ENCODE data around the gene HSD3B7.
"Not testable (repeated sequence)": the region's sequence is repeated elsewhere in the genome, so short reads cannot be mapped to it uniquely, and the experiment has no call there.

HSD3B7 gene

DNA sequence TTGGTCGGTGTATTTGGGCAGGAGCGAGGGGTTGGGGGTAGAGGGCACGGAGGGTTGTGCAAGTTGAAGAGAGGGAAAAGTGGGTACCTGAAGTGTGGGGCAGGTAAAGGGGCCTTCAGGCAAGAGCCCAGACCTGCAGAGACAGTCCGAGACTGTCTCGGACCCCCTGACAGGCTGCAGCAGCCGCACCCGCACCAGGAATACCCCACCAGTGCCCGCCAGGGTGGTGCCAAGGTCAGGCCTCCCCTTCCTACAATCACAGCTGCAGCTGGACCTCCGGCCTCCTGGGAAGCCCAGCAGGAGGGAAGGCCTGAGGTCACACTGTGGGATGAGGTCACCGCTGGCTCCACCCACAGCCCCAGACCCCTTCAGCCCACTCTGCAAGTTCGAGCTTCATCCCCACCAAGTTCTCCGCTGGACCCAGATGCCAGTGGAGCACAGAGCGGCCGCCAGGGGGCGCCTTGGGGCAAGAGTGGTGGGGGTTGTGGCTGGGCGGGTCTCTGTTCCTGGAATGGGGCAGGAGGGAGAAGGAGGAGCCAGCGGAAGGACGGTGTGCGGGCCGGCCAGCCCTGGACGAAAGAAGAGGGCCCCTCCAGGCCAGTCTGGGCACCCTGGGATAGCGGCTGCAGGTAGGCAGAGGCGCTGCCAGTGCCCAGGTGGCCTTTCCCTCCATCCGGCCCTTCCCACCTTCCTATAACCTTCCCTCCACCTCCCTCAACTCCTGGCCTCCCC, at the start of gene HSD3B7:
HSD3B7 (plus strand) TSS at position 539 of the 732 bp plus-strand sequence. CDS start 452 bp downstream, outside the sequence.
- peak; percentile 73 to 74 for DNase-seq

DNA sequence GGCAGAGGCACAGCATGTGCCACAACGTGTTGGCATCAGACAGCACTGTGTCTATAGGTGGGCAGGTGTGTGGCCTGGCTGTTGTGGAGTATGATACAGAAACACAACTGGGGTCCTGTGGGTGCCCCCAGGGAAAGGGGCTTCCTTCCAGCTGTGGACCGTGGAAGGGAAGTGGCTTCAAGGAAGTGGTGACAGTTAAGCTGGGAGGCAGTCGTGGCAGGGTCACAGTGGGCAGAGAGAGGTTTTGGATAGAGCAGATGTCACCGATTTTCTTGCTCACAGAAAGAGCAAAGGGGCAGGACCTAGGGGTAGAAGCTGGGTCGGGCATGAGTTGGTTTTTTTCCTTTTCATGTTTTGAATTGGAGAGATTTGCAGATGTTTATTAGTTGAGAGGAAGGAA, 47.3 kb upstream of the HSD3B7 start:
- no peak for DNase-seq

DNA sequence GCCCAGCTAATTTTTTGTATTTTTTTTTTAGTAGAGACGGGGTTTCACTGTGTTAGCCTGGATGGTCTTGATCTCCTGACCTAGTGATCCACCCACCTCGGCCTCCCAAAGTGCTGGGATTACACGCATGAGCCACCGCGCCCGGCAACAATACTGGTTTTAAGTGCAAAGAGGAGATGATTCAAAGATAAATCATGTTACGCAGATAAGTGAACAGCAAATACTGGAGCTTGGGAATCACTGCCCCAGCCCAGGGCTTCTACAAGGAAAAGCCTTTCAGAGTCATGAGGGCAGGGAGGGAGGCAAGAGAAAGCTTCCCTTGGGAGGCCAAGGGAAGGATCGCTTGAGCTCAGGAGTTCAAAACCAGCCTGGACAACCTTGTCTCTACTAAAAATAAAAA, 45.4 kb upstream of the HSD3B7 start:
- not testable (repeated sequence) for DNase-seq

DNA sequence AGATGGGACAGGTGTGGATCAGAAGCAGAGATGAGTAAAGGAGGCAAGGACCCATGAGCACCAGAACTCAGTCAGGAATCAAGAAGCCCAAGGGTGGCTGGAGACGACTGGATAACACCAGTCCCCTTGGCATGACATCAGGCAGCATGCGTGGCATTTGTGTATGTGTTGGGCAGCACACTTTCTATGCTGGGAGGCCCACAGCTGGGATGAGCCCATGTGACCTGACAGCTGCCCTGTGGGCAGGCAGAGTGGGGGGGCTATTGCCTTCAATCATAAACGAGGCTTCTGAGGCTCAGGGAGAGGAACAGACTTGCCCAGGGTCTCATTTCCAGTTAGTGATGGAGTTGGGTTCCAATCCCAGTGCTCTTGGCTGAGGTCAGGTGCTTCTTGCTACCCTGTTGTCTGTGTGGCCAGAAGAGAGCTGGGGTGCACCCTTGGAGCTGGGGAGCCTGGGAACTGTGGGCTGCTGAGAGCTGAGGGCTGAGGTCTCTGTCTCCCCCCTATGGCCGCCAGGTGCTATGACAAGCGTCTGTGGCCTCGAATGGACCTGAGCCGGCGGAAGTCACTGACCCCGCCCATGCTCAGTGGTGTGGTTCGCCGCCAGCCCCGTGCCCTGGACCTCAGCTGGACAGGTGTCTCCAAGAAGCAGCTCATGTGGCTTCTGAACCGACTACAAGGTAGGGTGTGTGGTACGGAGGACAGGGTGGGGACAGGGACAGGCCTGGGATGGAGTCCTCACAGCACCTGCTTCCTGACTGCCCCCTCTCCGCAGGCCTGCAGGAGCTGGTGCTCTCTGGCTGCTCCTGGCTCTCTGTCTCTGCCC, 43.2 kb upstream of the HSD3B7 start:
- peak; percentile 75 to 80 for DNase-seq

DNA sequence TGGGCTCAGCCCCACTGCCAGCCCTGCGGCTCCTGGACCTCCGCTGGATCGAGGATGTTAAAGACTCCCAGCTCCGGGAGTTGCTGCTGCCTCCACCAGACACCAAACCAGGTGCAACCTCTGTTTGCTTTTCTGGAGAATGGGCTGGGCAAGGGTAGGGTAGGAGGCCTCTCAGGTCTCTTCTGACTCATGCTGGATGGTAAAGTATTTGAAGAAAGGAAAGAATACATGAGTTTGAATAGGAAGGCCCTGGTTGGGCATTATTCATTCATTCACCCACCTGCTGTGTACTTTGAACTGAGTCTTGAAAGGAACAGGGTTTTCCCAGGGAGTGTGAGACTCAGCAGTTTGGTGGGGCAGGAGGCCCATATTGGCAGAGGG, 42.6 kb upstream of the HSD3B7 start:
- DNase-seq = no peak

DNA sequence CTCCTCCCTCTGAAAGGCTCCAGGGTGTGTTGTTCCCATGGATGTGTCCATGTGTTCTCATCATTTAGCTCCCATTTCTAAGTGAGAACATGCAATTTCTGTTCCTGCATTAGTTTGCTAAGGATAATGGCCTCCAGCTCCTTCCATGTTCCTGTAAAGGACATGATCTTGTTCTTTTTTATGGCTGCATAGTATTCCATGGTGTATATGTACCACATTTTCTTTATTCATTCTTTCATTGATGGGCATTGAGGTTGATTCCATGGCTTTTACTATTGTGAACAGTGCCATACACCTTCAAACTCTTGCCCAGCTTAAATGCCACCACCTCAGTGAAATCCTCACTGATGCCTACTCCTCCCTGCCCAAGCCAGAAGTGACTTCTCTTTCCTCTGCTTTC, 40.7 kb upstream of the HSD3B7 start:
- no peak for DNase-seq

DNA sequence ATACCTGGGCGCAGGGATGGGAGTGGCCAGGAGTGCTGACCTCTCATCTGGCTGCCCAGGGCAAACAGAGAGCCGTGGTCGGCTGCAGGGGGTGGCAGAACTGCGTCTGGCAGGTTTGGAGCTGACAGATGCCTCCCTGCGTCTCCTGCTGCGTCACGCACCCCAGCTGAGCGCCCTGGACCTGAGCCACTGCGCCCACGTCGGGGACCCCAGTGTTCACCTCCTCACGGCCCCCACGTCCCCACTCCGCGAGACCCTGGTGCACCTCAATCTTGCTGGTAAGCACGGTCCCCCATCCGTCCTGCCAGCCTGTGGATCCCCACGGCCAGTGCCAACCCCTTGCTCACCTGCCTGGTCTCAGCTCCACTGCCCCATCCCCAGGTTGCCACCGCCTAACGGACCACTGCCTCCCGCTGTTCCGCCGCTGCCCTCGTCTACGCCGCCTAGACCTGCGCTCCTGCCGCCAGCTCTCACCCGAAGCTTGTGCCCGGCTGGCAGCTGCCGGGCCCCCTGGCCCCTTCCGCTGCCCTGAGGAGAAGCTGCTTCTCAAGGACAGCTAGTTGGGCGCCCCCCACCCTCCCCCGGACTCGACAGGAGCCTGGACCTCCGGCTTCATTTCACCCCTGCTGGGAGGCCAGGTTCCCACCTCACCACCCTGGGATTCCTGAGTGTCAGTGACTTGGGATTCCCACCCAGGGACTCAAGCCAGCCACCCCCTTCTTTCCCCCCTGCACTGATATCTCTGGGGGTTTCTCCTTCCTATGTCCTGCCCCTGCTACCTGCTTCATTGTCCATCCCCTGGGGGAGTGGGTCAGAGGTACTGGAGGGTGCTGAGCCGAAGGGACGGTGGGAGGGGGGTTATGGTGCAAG, 38.1 kb upstream of the HSD3B7 start:
- DNase-seq = no peak

DNA sequence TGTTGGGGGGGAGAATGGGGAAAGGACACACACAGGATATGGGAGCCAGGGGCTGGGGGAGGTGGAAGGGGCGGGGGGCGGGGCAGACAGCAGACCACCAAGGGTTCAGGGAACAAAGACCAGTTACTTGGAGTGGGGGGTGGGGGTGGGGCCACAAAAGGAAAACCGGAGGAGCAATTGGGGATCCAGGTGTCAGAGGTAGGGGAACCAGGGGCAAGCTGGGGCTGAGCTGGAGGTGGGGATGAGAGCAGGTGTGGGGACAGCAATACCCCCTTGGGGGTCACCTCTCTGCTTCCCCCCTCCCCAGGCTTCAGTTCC, 37.5 kb upstream of the HSD3B7 start:
- no peak for DNase-seq

DNA sequence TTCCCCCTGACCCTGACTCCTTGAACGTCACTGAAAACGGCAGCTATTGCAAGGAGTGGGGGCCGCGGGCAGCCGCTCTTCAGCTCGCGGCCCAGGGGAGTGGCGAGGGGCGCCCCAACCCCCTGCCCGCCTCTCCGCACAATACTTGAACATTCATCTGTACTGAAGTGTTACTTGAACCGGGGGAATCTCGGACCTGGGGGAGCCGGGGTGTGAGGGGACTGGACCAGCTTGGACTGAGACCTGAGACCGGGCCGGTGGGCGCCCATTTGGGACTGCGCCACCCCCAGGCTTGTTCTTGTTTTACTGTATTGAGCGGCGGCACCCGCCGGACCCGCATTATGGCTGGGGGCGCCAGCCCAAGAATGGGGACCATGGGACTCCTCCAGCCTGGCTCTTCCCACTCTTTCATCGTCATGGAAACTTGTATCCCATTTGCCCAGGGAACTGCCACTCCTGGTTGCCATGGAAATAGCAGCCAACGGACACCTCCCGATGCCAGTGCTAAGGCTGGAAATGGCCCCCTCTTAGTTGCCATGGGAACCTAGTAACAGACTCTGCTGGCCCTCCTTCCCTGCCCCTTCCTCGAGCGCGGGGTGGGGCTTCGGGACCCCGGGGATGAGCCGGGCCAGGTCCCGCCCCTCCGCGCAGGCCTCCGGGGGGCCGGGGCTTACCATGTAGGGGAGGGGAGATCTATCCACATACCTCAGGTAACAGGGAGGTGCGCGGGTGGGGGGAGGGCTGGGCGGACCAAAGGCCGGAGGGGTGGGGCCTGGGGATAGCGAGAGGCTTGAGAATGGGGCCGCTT, 36.9 kb upstream of the HSD3B7 start:
- DNase-seq = peak; percentile 36 to 48

DNA sequence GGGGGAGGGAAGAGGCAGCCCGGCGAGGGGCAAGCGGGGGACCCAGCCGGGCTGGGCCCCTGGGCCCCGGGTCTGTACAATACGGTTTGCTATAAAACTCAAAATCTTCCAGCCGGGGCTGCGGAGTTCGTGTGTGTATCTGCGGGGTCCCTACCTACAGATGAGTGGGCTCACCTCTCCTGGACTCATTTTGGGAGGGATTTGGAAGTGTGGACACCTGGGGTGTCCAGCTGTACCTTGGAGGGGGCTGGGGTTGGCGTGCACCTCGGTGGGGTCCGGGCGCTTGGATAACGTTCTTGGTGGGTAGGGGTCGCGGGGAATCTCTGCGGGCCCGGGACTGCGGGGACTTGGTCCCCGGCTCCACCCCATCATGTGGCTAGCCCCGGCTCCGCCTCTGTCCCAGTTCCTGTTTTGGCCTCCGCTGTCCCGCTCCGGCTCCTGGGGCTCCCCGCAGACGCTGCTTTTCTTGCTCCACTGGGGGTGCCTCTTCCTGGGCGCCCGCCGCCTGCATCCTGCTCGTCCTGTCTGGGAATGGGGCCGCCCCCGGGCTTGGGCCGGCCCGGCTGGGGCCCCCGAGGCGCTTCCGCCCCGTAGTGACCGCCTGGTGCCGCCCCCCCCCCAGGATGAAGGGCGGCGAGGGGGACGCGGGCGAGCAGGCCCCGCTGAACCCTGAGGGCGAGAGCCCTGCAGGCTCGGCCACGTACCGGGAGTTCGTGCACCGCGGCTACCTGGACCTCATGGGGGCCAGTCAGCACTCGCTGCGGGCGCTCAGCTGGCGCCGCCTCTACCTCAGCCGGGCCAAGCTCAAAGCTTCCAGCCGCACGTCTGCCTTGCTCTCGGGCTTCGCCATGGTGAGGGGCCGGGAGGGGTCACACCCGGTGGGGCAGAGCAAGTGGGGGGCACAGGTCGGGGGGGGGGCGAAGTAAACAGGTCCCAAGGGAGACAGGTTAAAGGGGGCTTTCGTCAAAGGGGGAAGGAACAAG, 36.0 kb upstream of the HSD3B7 start, which contains the start of gene ORAI3:
ORAI3 (plus strand) TSS at position 402 of the 983 bp plus-strand sequence; CDS start at position 624, 222 bp downstream.
- DNase-seq = peak; percentile 42 to 65

DNA sequence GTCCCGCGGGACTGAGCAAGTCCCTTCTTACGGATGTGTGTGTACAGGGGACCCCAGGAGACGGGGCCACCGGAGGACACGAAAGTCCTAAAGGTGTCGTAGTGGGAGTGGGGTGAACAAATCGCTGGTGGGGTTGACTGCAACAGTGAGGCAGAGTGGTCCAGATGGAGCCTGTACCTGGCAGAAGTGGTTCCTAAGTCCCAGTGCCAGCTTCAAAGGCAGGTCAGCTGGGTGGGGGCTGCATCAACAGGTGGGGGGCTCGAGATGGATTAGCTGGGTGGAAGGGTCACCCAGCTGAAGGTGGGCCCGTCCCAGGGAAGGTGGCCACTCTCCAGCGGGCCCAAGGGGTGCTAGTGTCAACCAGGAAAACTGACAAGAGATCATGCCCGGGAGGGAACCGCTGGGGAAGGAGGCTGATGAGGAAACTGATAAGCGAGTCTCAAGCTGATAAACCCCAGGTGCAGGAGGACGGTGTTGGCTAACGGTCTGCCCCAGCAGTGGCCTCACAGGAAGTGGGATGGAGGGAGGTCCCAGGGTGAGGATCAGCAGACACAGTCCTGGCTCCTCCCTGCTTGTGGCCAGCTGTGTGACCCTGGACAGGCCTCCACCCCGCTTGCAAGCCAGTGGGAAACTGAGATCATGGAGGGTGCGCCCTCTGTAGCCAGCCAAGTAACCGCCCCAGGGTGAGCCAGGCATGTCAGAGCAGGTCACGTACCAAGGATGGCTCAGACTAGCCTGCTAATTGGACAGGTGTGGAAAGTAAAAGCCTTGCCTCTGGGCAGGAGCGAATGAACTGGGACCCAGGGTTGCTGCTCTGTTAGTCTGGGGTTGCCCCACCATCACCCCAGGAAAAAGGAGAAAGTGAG, 35.1 kb upstream of the HSD3B7 start:
- DNase-seq = peak; percentile 33 to 48

DNA sequence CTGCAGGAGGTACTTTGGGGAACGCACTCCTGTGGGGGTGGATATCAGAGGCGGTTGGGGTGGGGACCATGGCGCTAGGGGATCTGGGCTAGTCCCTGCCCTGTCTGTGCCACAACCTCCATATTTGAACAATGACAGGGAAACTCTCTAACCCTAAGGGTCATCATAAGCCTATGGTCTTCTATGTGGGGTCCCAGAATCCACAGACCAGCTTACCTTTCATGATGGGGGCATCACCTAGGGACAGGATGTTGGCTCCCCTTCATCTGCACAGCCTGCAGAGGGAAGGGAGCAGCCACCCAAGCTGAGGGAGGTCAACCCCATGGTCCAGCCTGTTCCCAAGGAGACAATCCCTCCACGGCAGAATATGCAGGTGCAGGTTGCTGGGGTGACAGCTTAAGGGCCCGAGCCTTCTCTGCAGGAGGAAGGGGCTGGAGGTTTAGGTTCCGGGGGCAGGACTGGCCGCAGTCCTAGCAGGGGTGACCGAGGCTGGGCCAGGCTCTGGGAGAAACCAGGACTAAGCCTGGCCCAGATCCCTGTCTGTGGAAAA, 34.4 kb upstream of the HSD3B7 start:
- DNase-seq = no peak

DNA sequence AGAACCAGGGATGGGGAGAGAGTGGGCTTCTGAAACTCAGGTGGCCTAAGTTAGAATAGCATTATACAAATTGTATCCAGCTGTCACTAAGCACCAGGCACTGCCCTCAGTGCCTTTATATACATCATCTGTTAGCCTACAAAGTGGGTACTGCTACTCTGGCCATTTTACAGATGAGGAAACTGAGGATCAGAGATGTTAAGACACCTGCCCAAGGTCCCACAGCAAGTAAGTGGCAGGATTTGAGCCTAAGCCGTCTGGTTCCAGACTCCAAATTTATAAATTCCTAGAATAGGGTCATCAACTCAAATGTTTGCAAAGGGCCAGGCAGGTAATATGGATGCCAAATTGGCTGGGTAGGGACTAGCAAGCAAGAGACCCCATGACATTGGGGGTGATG, 33.8 kb upstream of the HSD3B7 start:
- no peak for DNase-seq

DNA sequence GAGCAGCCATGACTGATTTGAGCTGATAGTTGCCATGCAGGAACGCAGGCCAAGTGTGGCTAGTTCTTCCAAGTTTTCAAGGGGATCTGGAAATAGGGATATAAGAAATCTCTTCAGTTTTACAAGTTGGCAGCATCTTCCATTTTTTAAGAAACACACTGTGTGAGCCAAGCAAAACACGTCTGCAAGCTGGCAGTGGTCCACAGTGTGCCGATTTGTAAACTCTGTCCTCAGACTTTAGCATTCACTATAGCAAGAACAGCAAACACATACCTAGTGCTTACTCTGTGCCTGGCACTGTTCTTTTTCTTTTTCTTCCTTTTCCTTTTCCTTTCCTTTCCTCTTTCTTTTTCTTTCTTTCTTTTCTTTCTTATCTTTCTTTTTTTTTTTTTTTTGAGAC, 33.3 kb upstream of the HSD3B7 start:
- DNase-seq = no peak

DNA sequence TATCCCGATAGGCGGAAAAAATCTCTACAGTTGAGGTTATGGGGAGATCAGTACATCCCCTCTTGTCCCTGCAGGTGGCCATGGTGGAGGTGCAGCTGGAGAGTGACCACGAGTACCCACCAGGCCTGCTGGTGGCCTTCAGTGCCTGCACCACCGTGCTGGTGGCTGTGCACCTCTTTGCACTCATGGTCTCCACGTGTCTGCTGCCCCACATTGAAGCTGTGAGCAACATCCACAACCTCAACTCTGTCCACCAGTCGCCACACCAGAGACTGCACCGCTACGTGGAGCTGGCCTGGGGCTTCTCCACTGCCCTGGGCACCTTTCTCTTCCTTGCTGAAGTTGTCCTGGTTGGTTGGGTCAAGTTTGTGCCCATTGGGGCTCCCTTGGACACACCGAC, 31.9 kb upstream of the HSD3B7 start:
- DNase-seq = no peak

DNA sequence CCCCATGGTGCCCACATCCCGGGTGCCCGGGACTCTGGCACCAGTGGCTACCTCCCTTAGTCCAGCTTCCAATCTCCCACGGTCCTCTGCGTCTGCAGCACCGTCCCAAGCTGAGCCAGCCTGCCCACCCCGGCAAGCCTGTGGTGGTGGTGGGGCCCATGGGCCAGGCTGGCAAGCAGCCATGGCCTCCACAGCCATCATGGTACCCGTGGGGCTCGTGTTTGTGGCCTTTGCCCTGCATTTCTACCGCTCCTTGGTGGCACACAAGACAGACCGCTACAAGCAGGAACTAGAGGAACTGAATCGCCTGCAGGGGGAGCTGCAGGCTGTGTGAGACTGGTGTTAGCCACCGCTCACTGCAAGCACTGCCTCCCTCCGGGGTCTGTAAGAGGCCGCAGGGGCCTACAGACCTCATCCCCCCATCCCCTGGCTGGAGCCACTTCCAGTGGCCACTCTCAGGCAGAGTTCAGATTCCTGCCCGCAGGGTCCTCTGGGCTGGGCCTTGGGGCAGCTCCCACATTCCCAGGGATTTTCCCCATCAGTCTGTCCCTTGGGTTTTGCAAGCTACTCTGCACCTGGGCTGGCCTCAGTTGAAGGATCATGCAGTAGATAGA, 31.4 kb upstream of the HSD3B7 start:
- peak; percentile 67 to 71 for DNase-seq

DNA sequence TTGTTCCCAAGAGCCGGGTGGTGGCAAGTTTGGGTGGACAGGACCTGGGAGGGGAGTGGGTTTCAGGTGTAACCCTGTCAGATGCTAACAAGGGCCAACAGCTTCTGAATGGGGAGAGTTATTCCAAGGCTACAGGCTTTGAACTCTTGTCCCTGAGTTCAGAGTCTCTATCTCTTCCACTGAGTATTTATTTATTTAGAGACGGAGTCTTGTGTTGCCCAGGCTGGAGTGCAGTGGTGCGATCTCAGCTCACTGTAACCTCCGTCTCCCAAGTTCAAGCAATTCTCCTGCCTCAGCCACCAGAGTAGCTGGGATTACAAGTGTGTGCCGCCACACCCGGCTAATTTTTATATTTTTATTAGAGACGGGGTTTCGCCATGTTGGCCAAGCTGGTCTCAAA, 30.0 kb upstream of the HSD3B7 start:
- DNase-seq = no peak

DNA sequence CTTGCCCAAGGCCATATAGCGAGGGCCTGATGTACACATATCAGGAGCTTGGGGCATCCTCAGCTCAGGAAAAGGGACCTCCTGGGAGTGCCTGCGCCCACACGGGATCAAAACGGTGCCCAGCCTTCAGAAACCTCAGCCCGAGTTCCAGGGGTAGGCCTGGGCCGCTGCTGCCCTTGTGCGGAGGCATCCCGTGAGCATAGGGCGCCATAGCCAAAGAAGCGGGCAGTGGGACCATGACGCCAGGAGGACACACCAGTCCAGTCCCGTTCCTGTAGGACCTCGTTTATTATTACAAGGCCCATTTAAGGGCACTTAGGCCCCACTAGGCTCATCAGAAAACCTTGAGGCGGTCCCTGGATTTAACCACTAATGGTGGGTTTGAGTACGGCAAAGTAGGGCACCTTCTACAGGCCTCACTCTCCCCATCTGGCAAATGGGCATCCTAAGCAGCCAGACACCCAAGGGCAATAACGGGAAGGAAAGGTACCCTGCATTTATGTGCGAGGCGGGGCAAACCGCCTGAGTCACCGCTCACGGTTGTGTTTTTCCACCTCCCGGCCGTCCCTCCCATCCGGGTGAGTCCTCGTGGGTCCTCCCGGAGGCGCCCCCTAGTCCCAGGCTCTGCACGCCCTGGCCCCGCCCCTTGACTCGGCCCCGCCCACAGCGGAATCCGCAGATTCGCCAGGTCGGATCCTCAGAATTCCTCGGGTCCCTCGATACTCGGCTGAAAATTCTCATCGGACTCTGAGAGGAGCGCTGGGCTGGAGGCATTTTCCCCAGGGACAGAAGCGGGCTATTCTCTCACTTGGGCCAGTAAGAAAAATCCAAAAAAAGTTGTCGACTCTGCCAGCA, 28.2 kb upstream of the HSD3B7 start:
- peak; percentile 79 to 86 for DNase-seq
